HG02759 (cell line): ENCODE measurements around the gene WNK2.
"Not testable (repeated sequence)": the region's sequence is repeated elsewhere in the genome, so short reads cannot be mapped to it uniquely, and the experiment has no call there.

Experiments used
- ATAC-seq: cut with Tn5 transposase; IDR thresholded peaks from one replicate; pipeline ENCODE4 v1.9.1; 2021; ENCODE audit warnings: mild to moderate bottlenecking, moderate library complexity; ENCODE audit not compliant: unreplicated experiment

The WNK2 gene

GRCh38 chr9:93357649-93358048 lies 173.7 kb downstream of the WNK2 start:
- ATAC-seq: no peak

DNA sequence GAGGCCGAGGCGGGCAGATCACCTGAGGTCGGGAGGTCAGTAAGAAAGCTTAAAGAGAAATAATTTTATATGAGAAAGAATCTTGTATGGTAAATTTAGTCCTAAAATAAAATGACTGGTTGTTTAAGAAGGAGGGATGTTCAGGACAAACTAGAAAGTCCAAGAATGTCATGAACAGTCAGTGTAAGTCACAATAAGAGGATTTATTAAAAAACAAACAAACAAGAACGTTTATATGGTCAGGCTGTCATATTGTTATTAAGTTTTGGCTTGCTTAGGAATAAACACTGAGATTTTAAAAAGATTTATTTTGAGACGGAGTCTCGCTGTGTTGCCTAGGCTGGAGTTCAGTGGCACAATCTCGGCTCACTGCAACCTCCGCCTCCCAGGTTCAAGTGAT lies 176.0 kb downstream of the WNK2 start:
- ATAC-seq: not testable (repeated sequence)

- ATAC-seq: no peak
Measured at GRCh38 chr9:93361995-93362394, 178.1 kb downstream of the WNK2 start.

- ATAC-seq: no peak
Measured at GRCh38 chr9:93364734-93365426, 180.9 kb downstream of the WNK2 start.

DNA sequence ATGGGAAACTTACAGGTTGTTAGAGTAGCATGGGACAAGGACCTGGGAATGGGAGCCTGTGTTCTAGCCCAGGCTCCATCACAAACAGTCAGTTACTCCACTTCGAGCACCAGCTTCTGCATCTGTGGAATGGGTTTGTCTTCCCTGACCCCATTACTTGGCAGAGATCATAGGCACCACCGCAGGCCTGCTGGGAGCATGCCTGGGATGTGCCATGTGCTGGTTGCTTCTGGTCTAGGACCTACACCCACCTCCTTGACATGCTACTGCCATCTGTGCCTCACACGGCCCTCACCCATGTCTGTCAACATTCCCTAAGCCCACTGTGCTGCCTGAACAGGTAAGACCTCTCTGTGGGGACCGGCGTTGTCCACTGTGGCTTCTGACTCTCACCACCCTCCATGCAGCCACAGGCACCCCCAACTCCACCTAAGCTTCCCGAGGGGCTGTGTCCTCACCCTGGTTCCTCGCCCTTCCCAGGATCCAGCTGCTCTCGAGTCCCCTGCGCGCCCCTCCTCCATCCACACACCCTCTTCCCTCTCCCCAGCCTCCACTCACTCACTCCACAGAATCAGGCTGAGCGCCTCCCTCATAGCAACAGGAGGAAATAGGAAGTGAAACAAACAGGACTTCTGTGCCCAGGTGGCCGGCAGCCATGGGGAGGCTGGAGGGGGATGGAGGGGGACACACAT lies 181.6 kb downstream of the WNK2 start:
- ATAC-seq: no peak

- no peak for ATAC-seq
Measured at GRCh38 chr9:93366119-93366447, 182.1 kb downstream of the WNK2 start.

- not testable (repeated sequence) for ATAC-seq
Measured at GRCh38 chr9:93366486-93366885, 182.5 kb downstream of the WNK2 start.

- ATAC-seq: no peak
Measured at GRCh38 chr9:93368437-93368836, 184.5 kb downstream of the WNK2 start.

- no peak for ATAC-seq
Measured at GRCh38 chr9:93369686-93370085, 185.7 kb downstream of the WNK2 start.
